Activated naive CD4-positive, alpha-beta T cell treated with anti-CD3 and anti-CD28 coated beads, Interleukin-2, amount 10 ng/mL, durations not matched to agents 7 days and 5 days (primary cell): ENCODE results near the gene PLPPR3.

Experiments used
- CTCF ChIA-PET: fragments of 350-600 bp; sonication (Branson Sonifier 250); formaldehyde crosslinking; loops from one replicate; lab custom pipeline; 2021; ENCODE audit warnings: antibody characterized with exemption; lab: Charles Lee
- DNase-seq: peaks from one replicate; pipeline ENCODE4 v3.0.0-alpha.2; 2020
- H3K27ac Mint-ChIP-seq: one replicate; pipeline ENCODE4 v1.8.0; 2021; ENCODE audit warnings: mild to moderate bottlenecking, moderate library complexity, mixed read lengths
- H3K27me3 Mint-ChIP-seq: one replicate; pipeline ENCODE4 v1.8.0; 2021; ENCODE audit warnings: mild to moderate bottlenecking, mixed read lengths
- H3K36me3 Mint-ChIP-seq: one replicate; pipeline ENCODE4 v1.8.0; 2021; ENCODE audit warnings: mixed read lengths
- H3K4me1 Mint-ChIP-seq: one replicate; pipeline ENCODE4 v1.8.0; 2021; ENCODE audit warnings: mixed read lengths
- H3K4me3 Mint-ChIP-seq: one replicate; pipeline ENCODE4 v1.8.0; 2021; ENCODE audit warnings: mild to moderate bottlenecking, moderate library complexity, mixed read lengths
- H3K9me3 Mint-ChIP-seq: one replicate; pipeline ENCODE4 v1.8.0; 2021; ENCODE audit warnings: mixed read lengths

The PLPPR3 gene

DNA sequence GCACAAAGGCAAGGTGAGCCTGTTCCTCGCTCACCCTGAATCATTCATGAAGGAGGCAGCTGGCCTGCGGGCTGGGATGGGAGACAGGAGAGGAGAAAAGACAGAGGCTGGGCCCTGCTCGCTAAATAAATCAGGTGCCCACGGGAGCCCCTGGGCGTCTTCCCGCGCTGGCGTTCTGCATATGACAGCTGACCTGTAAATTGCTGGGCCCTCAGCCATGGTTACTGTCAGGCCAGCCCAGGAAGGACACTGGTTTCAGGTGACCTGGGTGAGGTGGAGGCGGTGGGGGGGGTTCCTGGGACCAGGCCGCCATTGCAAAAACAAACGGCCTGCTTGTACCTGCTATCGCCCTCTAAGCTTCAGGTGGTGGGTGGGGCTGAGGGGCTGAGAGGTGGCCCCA lies 27.9 kb downstream of the PLPPR3 start:
- CTCF ChIA-PET, result no interaction called here
- Mint-ChIP-seq H3K4me1 (peaks cover 13% of the 10 kb centered on the region), H3K9me3 (no peaks in the 10 kb centered on the region), H3K27me3 (peaks cover 36% of the 10 kb centered on the region), H3K4me3 (no peak overlapping the region), H3K36me3 (peaks cover 3% of the 10 kb centered on the region), H3K27ac (no peak overlapping the region)
- no peak for DNase-seq

DNA sequence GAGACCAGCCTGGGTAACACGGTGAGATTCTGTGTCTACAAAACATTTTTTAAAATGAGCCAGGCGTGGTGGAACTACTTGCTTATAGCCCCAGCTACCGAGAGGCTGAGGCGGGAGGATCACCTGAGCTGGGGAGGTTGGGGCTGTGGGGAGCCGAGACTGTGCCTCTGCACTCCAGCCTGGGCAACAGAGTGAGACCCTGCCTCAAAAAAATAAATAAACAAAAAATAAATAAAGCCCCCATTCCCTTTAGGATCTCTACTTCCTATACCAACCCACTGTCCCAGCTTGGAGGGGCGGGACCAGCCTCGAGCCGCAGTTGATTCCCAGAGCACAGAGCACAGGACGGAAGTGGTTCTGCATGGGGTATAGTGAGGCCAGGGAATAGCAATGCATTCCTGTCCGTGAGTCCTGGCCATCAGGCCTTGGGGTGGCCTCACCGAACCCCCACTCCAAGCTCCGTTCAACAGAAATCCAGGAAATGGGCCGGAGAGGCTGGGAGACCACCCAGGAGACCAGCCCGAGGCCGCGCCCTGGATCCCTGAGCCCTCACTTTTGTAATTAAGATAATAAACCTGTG lies 29.4 kb downstream of the PLPPR3 start:
- CTCF ChIA-PET, result interaction anchor here (1.5 kb wide), 1 partner anchor 22 kb away, joined by 3 read pairs; no protein-coding TSS in a partner anchor
- H3K27ac Mint-ChIP-seq, result no peak overlapping the region

DNA sequence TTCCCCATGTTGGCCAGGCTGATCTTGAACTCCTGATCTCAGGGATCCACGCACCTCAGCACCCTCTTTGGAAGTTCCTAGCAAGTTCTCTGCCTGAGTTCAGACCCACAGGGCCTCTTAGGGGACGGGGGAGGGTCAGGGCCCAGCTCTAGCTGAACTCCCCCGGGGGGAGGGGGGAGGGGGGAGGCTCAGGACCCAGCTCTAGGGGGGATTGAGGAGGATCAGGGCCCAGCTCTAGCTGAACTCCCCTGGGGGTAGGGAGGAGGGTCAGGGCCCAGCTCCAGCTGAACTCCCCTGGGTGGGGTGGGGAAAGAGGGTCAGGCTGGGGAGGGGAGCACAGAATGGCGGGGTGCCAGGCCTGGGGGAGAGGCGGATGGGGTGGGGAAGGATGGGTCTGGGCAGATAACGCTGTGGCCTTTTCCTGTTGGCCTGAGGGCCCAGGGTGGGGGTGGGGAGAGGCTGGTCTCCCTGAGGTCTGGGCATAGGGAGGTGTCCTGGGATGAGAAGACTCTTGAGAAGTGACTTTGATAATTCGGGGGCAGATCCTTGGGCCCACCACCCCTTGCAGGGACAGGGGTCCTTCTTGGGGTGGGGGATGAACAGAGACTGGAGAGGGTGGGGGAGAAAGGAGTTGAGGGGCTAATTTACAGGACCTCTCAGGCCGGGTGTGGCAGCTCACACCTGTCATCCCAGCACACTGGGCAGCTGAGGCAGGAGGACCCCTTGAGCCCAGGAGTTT lies 30.0 kb downstream of the PLPPR3 start:
- Mint-ChIP-seq H3K4me3 (no peak overlapping the region), H3K27ac (no peak overlapping the region), H3K27me3 (peaks cover 36% of the 10 kb centered on the region), H3K9me3 (no peaks in the 10 kb centered on the region), H3K36me3 (no peaks in the 10 kb centered on the region), H3K4me1 (peaks cover 11% of the 10 kb centered on the region)
- DNase-seq, result no peak
- CTCF ChIA-PET, result interaction anchor here (0.6 to 1.5 kb wide), 2 partner anchors 21 to 120 kb away, joined by 3 read pairs; no protein-coding TSS in a partner anchor

More for the DNA sequence above, 29.4 kb downstream of the PLPPR3 start:
- Mint-ChIP-seq H3K4me1 (peaks cover 13% of the 10 kb centered on the region), H3K9me3 (no peaks in the 10 kb centered on the region), H3K36me3 (no peaks in the 10 kb centered on the region), H3K4me3 (no peak overlapping the region), H3K27me3 (peaks cover 39% of the 10 kb centered on the region)
- no peak for DNase-seq

DNA sequence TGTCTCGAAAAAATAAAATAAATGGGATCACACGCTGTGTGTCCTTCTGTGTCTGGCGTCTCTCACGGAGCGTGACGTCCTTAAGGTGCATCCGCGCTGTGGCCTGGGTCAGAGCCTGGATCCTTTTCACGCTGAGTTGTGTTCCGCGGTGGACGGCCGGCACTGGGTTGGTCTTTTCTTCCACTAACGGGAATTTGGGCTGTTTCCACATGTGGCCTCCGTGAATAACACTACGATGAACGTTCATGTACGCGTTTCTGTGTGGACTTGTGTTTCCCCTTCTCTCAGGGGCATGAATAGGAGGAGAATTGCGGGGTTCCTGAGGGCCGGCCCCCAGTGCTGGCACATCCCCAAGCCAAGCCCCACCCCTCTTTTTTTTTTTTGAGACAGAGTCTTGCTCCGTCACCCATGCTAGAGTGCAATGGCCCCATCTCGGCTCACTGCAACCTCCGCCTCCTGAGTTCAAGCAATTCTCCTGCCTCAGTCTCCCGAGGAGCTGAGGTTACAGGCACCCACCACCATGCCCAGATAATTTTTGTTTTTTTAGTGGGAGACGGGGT lies 30.7 kb downstream of the PLPPR3 start:
- no peak for DNase-seq
- CTCF ChIA-PET, result interaction anchor here (0.6 kb wide), 1 partner anchor 119 kb away, joined by 3 read pairs; no protein-coding TSS in a partner anchor
- H3K4me3 Mint-ChIP-seq, result no peak overlapping the region
- no peak overlapping the region for H3K27ac Mint-ChIP-seq
- peaks cover 9% of the 10 kb centered on the region for H3K4me1 Mint-ChIP-seq
- H3K27me3 Mint-ChIP-seq, result peaks cover 34% of the 10 kb centered on the region
- no peaks in the 10 kb centered on the region for H3K36me3 Mint-ChIP-seq
- no peaks in the 10 kb centered on the region for H3K9me3 Mint-ChIP-seq

DNA sequence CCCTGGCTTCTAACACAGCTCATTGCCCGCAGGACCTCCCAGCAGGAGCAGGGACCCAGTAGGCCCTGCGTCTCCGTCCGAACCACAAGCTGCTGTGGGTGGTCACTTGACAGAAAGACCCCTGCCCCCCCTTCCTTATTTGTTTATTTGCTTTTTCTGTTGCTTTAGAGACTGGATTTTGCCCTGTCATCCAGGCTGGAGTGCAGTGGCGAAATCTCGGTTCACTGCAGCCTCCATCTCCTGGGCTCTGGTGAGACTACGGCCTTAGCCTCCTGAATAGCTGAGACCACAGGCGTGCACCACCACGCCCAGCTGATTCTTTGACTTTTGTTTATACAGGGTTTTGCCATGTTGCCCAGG lies 32.1 kb downstream of the PLPPR3 start:
- Mint-ChIP-seq H3K36me3 (no peaks in the 10 kb centered on the region), H3K27ac (no peak overlapping the region), H3K4me1 (peaks cover 9% of the 10 kb centered on the region), H3K4me3 (no peak overlapping the region), H3K9me3 (no peaks in the 10 kb centered on the region), H3K27me3 (peaks cover 36% of the 10 kb centered on the region)
- DNase-seq, result no peak
- CTCF ChIA-PET, result no interaction called here

DNA sequence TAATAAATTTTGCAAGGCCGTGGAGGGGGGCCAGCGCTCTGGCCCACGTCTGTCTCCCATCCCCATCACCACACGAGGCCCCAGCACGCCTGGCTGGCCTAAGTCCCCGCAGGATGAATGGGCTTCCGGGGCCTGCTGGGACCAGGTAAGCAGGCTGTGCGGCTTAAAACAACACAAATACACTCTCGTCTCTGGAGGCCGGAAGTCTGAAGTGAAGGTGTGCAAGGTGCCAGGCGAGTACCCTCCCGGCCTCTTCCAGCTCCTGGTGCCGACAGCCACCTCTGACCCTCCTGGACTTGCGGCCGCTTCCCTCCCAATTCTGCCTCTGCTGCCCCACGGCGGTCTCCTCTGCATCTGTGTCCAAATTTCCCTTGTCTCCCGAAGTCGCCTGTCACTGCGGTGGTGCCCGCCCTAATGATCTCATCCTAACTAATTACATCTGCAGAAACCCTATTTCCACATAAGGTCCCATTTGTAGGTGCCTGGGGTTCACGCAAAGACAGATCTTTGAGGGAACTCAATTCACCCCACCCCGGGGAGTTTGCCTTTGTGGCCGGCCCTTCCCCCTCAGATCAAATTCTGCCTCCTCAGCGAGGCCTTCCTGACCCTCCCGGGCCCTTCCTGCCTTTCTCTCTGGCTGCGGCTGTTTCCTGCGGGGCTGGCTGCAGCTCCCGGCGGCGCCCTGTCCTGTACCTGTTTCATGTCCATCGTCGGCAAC lies 32.6 kb downstream of the PLPPR3 start:
- Mint-ChIP-seq H3K36me3 (no peaks in the 10 kb centered on the region), H3K9me3 (no peaks in the 10 kb centered on the region), H3K4me1 (peaks cover 9% of the 10 kb centered on the region), H3K27me3 (peaks cover 41% of the 10 kb centered on the region), H3K27ac (peak overlapping the region; percentile 64), H3K4me3 (no peak overlapping the region)
- CTCF ChIA-PET, result no interaction called here
- no peak for DNase-seq

DNA sequence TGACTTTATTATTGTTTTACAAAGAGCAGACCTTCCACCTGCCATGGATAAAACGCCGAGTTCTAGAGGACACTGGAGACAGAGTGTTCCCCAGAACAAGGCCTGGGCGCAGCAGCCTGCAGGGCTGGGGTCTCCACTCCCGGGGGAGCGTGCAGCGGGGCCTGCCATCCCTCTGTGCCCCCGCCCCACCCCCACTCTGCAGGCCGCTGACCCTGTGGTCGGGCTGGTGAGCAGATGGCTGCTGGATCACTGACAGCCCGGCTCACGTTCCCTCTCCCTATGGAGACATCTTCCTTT lies 33.1 kb downstream of the PLPPR3 start:
- H3K27ac Mint-ChIP-seq, result peak overlapping the region; percentile 64
- no peak overlapping the region for H3K4me3 Mint-ChIP-seq
- H3K36me3 Mint-ChIP-seq, result no peaks in the 10 kb centered on the region
- CTCF ChIA-PET, result no interaction called here
- no peak for DNase-seq
- no peaks in the 10 kb centered on the region for H3K9me3 Mint-ChIP-seq
- peaks cover 41% of the 10 kb centered on the region for H3K27me3 Mint-ChIP-seq
- peaks cover 9% of the 10 kb centered on the region for H3K4me1 Mint-ChIP-seq

DNA sequence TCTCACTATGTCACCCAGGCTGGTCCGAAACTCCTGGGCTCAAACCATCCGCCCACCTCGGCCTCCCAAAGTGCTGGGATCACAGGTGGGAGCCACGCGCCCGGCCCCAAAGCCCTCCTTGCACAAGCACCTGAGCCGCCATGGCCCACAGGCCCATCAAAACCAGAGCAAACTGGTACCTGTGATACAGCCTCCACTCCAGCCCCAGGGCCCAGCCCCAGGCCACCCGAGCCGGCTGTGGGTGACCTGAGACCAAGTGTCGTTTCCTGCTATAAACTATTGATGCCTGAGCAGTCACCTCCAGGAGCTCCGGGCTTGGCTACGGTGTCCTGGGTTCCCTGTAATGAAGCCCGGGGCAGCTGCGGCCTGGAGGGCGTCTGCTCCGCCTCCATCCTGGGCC lies 34.2 kb downstream of the PLPPR3 start:
- H3K4me1 Mint-ChIP-seq, result peaks cover 9% of the 10 kb centered on the region
- H3K27me3 Mint-ChIP-seq, result peaks cover 50% of the 10 kb centered on the region
- no peak for DNase-seq
- H3K9me3 Mint-ChIP-seq, result no peaks in the 10 kb centered on the region
- H3K4me3 Mint-ChIP-seq, result no peak overlapping the region
- H3K27ac Mint-ChIP-seq, result no peak overlapping the region
- no peaks in the 10 kb centered on the region for H3K36me3 Mint-ChIP-seq
- CTCF ChIA-PET, result no interaction called here

DNA sequence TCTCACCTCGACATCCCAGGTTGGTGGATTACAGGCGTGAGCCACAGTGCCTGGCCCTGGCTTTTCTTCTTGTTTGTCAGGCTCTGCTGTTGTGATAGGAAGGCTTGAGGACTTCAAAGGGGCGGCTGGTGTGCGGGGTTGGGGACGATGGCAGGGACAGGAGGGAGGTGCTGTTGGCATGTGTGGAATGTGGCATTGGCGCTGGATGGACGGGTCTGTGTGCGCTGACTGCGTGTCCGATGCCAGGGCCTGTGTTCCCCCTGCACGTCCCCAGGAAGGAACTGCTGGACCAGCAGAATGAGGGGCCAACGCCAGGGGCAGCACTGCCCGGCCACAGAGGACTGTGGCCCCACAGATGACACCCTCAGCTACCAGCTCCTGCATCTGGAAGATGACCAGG lies 37.2 kb downstream of the PLPPR3 start:
- Mint-ChIP-seq H3K27ac (no peak overlapping the region), H3K9me3 (no peaks in the 10 kb centered on the region), H3K27me3 (peaks cover 45% of the 10 kb centered on the region), H3K4me1 (peaks cover 5% of the 10 kb centered on the region), H3K4me3 (no peak overlapping the region), H3K36me3 (no peaks in the 10 kb centered on the region)
- DNase-seq, result no peak
- CTCF ChIA-PET, result no interaction called here

DNA sequence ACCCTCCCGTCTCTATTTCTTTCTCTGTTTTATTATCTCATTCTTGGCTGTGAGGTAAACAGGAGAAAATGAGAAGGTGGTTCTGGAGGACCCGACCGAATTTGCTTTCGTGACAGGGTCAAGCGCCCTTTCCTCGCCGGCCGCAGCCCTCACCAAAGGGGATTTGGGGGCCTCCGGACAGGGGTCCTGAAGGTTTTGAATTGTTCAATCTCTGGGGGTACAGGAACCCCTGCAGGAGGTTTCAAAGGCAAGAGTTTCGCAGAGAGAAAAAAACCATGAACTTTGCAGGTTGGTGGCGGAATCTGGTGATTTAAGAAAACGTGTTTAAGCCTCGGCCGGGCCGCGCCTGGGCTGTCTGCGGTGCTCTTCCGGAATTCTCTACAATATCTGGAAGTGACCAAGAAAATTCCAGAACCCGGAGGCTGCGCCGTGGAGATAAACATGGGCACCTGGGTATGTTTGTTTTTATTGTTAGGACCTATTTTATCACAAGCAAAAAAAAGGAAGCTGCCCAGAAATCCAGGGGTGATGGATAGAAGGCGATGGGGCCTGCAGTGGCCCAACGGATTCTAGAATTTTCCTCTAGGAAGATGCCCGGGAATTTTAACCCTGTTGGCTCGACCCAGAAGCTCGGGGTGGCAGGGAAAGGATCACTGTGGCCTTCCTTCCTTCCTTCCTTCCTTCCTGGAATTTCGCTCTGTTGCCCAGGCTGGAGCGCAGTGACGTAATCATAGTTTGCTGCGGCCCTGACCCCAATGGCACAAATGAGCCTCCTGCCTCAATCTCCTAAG lies 38.7 kb downstream of the PLPPR3 start:
- Mint-ChIP-seq H3K9me3 (no peaks in the 10 kb centered on the region), H3K36me3 (no peaks in the 10 kb centered on the region), H3K4me3 (no peak overlapping the region), H3K27ac (no peak overlapping the region), H3K4me1 (no peaks in the 10 kb centered on the region), H3K27me3 (peaks cover 47% of the 10 kb centered on the region)
- CTCF ChIA-PET, result no interaction called here
- no peak for DNase-seq

DNA sequence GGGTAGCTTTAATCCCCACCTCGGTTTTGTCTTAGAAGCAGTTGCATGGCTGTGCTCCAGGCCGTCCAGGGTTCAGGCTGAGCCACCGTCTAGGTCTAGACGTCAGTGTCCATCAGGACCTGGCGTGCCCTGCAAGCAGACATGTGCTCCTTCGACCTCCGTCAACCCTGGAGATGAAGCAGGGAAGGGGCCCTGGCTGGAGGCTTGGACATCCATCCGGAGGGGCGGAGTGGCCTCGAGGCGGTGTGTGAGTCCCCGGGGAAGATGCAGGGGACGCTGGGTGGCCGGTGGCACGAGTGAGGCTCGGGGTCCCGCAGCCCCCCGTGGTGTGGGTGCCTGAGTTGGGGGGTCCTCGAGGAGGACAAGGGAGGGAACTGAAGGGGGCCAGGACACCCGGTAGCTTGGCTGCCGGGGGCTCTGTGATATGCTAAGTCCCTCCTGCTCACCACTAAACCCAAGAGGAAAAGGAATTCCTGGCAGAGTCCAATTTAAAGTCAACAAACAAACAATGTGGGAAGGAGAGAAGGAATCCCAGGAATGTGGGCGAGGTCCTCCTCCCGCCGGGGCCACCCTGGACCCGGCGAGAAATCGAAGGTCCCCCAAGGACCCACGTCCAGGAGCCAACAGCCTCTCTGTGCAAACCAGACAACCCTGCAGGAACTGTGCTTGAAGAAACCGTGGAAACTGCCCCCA lies 39.4 kb downstream of the PLPPR3 start:
- Mint-ChIP-seq H3K27me3 (peaks cover 44% of the 10 kb centered on the region), H3K9me3 (no peaks in the 10 kb centered on the region), H3K4me3 (no peak overlapping the region), H3K27ac (no peak overlapping the region), H3K36me3 (no peaks in the 10 kb centered on the region), H3K4me1 (no peaks in the 10 kb centered on the region)
- CTCF ChIA-PET, result no interaction called here
- no peak for DNase-seq

DNA sequence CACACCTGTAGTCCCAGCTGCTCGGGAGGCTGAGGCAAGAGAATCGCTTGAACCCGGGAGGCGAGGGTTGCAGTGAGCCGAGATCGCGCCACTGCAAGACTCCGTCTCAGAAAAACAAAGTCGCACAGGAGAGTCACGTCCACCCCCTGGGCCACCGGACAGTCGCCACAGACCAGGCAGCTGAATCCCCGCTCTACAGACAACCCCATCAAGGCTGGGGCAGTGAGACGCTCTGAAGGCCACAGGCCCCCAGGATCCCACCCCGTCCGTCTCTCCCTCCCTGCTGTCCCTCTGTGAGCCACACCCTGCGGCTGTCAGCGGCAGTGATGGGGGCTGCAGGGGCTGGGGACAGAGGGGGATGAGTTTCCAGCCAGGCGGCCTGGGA lies 40.0 kb downstream of the PLPPR3 start:
- Mint-ChIP-seq H3K27me3 (peaks cover 44% of the 10 kb centered on the region), H3K27ac (no peak overlapping the region), H3K36me3 (no peaks in the 10 kb centered on the region), H3K9me3 (no peaks in the 10 kb centered on the region), H3K4me1 (no peaks in the 10 kb centered on the region), H3K4me3 (no peak overlapping the region)
- CTCF ChIA-PET, result no interaction called here
- DNase-seq, result no peak

DNA sequence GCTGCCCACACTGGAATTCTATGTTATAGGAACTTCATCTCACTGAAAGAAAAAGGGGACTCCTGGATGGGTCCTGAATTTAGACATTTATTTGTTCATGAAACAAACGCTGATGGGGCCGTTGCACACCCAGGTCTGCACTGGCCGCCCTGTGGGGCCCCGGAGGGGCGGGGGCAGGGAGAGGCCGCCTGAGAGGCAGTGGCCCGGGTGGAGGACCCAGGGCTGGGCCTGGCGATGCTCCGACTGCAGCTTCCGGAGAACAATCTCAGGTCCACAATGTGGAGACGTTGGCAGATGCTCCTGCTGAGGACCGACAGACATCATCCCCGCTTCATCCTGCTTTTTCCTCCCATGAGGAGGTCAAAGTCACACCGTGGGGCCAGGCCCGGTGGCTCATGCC lies 40.8 kb downstream of the PLPPR3 start:
- Mint-ChIP-seq H3K4me3 (no peak overlapping the region), H3K27me3 (peaks cover 44% of the 10 kb centered on the region), H3K36me3 (no peaks in the 10 kb centered on the region), H3K27ac (no peak overlapping the region), H3K9me3 (no peaks in the 10 kb centered on the region), H3K4me1 (no peaks in the 10 kb centered on the region)
- CTCF ChIA-PET, result no interaction called here
- DNase-seq, result no peak
